Measurements from ENCODE around the gene SYNJ2. TPM values are rescaled to one million over a fixed set of nuclear protein-coding genes. Genes with fewer than 3 reads are reported as not detected.

SYNJ2 gene
- total RNA-seq, 1 experiment from 2014 or later: 24.5 TPM

GRCh38 chr6:158040804-158041347 is 59.2 kb downstream of the SYNJ2 start:
- H3K79me1 ChIP-seq (ENCODE audit: insufficient read depth, low read depth, low read length, poor library complexity, severe bottlenecking): no peaks in the 10 kb centered on the region
- H3K4me1 Mint-ChIP-seq: peaks cover 16 to 20% of the 10 kb centered on the region in 2 experiments
- H3K9me3 ChIP-seq (ENCODE audit: control insufficient read depth, low read depth, low read length): no peaks in the 10 kb centered on the region
- H3K56ac ChIP-seq (ENCODE audit: insufficient read length, low read depth, low read length): no peak overlapping the region
- no peaks in the 10 kb centered on the region for H3K79me2 ChIP-seq (ENCODE audit: insufficient read depth, low read length)
- no peaks in the 10 kb centered on the region for H4K20me1 ChIP-seq (ENCODE audit: control insufficient read depth, insufficient read depth, insufficient read length)
- no peak overlapping the region for H3T11ph ChIP-seq (ENCODE audit: low read length)
- no peak overlapping the region for H2BK120ac ChIP-seq (ENCODE audit: low read depth, low read length, poor library complexity, severe bottlenecking)
- H3K27me3 Mint-ChIP-seq (ENCODE audit: low read depth): no peaks in the 10 kb centered on the region
- no CpG with 5 or more reads among the region's 12 CpGs for WGBS (ENCODE audit: extremely low coverage, insufficient read length, low lambda C conversion rate)
- H3K23ac ChIP-seq (ENCODE audit: insufficient read length, low read depth, low read length): no peak overlapping the region
- no peak overlapping the region for H2BK5ac ChIP-seq (ENCODE audit: insufficient read length, low read length)
- H3K27ac ChIP-seq (ENCODE audit: insufficient read length, low read depth, low read length): no peak overlapping the region
- no peak overlapping the region for H2BK15ac ChIP-seq (ENCODE audit: low read depth, low read length)
- H4K91ac ChIP-seq (ENCODE audit: insufficient read length, low read depth, low read length): no peak overlapping the region
- H3K4me3 Mint-ChIP-seq: no peak overlapping the region
- no peaks in the 10 kb centered on the region; the same call in 1 of the 2 replicates for H3K4me1 ChIP-seq (ENCODE audit: insufficient read depth, low read length)
- H3K23me2 ChIP-seq (ENCODE audit: insufficient read length, low read depth, low read length, poor library complexity, severe bottlenecking): no peaks in the 10 kb centered on the region
- no peak overlapping the region for H2BK12ac ChIP-seq (ENCODE audit: insufficient read length, low read depth, low read length)
- H4K8ac ChIP-seq (replicated peaks; ENCODE audit: insufficient read length, low read depth, low read length): no peak overlapping the region
- no peak overlapping the region for H4K5ac ChIP-seq (ENCODE audit: insufficient read length, low read depth, low read length)
- H2AFZ ChIP-seq (ENCODE audit: low read length): no peak overlapping the region
- no peaks in the 10 kb centered on the region for H3K27me3 ChIP-seq (ENCODE audit: insufficient read depth, low read length)
- H3K9me3 Mint-ChIP-seq: peaks cover 0 to 3% of the 10 kb centered on the region in 2 experiments; a peak in 1 of 5 replicates
- H2BK20ac ChIP-seq (ENCODE audit: low read depth, low read length, poor library complexity, severe bottlenecking): no peak overlapping the region
- TF ChIP-seq CTCF (conservative IDR thresholded peaks at IDR 0.05): no peak
- H3K14ac ChIP-seq (ENCODE audit: insufficient read depth, low read length): no peak overlapping the region
- H2AK5ac ChIP-seq (ENCODE audit: insufficient read length, low read length): no peak overlapping the region
- no peak overlapping the region for H3K18ac ChIP-seq (ENCODE audit: insufficient read length, low read depth, low read length)
- peak overlapping the region in 2 of 3 experiments; percentile 25 to 44; a peak in 2 of 7 replicates for H3K27ac Mint-ChIP-seq
- H3K9ac ChIP-seq (ENCODE audit: extremely low read depth, insufficient read length, low read length): no peak overlapping the region
- H3K4me2 ChIP-seq (ENCODE audit: insufficient read depth, insufficient read length, low read length): no peak overlapping the region
- DNase-seq: no peak
- H3K36me3 Mint-ChIP-seq (ENCODE audit: insufficient read depth in 1 of 3, low read depth in 3 of 3): peaks cover 6 to 31% (median 8%) of the 10 kb centered on the region in 3 experiments
- no peak overlapping the region for H3K4ac ChIP-seq (ENCODE audit: low read depth, low read length)
